Left kidney (tissue), 2 donors: ENCODE measurements around the gene KCNMA1. TPM values are rescaled to one million over a fixed set of nuclear protein-coding genes. Genes with fewer than 3 reads are reported as not detected.

Experiments
- DNase-seq: peaks from one replicate; pipeline ENCODE4 v3.0.0-alpha.2; 2013
- polyA plus RNA-seq: library from polyadenylated mRNA; unstranded; fragments of 120-200 nt; gene quantifications from one replicate; pipeline ENCODE4 v1.2.1, GENCODE V29; 2013; ENCODE audit not compliant: insufficient read length

KCNMA1 gene
- polyA plus RNA-seq, 1 donor, result 3.6 TPM

DNA sequence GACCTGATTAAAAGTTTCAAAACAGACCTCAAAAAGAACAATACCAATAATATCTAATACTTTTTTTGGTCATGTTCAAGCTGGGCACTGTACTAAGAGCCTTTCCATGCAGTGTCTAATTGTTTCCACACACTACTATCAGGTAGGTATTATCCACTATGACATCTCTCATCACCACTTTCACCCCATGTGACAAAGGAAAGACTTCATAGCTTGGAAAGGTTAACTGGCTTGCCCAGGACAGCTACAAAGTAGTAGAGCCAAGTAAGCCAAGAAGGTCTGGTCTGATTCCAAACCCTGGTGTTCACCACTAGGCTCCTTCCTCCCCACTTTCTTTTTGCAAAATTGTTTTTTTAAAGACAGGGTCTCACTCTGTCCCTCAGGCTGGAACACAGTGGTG is 400.5 kb downstream of the KCNMA1 start:
- DNase-seq, result no peak

DNA sequence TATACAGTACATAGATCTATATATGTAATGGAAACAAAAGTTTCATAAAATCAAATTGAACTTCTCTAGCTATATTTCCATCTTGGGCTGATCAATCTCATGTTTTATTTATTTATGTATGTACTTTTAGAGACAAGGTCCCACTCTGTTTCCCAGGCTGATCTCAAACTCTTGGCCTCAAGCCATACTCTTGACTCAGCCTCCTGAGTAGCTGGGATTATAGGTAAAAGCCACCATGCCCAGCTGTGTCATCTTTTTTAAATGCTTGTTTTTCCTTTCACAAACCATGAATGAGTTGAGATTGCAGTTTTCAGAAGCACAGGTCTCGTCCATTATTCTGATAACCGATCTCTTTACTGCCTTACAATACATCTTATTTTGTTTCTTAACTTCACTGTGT is 400.9 kb downstream of the KCNMA1 start:
- DNase-seq, result no peak

DNA sequence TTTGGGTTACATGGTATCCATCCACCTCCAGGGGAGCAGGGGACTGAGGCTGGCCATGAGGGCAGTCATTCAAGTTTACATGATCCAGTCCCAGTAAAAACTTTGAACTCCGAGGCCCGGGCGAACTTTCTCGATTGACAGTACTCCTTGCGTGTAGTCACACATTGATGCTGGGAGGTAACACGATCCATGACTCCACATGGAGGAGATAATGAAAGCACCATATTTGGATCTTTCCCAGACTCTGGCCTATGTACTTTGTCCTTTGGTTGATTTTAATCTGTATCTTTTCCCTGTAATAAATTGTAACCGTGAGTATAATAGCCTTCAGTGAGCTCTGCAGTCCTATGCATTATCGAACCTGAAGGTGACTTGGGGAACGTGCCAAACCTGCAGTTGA is 401.6 kb downstream of the KCNMA1 start:
- DNase-seq, result no peak

DNA sequence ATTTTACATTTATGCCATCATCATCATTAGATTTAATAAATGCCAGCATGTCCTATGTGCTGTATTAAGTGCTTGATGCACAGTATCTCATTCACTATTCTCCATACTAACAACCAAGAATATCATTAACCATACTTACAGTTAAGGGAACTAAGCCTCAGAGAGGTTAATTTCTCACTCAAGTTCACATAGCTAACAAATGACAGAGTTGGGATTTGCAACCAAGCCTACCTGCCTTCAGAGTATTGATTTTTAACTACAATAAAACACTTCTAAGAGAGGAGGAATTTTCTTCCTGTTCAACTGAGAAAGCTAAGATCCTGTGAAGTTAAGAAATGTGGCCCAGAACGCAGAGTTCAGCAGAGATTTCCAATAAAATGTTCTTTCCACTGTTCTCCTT is 403.0 kb downstream of the KCNMA1 start:
- no peak for DNase-seq

DNA sequence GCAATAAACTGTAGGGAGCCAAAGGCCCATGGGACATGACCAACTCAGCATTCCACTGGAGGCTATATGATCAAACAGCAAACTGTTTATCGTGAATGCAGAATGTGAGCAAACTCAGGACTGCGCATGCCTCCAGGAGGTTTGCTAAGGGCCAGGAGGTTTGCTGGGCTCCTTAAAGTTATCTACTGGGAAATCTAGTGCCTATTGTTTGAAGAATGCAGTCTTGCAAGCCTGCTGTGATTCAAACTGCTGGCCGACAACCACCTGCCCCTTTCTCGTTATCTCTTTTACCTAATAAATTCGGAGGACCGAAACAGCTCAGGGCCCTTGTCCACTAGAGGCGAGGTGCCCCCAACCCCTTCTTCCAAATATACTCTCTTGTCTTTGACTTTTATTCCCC is 404.1 kb downstream of the KCNMA1 start:
- no peak for DNase-seq

DNA sequence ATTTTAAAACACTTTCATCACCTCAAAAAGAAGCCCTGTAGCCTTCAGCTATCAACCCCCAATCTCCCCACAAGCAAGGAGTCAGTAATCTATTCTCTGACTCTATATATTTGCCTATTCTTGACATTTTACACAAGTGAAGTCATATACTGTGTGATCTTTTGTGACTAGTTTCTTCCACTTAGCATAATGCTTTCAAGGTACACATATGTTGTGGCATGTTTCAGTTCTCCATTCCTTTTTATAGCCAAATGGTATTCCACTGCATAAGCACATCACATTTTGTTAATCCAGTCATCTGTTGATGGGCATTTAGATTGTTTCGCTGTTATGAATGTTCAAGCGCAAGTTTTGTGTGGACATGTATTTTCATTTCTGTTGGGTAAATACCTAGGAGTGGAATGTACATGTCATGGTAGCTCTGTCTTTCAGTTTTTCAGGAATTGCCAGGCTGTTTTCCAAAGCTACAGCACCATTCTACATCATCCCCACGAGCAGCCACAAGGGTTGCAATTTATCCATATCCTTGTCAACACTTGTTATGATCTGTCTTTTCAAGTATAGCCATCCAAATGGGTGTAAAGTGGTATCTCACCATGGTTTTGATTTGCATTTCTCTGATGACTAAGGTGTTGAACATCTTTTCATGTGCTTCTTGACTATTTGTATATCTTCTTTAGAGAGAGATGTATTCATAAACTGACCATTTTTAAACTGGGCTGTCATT is 405.6 kb downstream of the KCNMA1 start:
- DNase-seq, result no peak

DNA sequence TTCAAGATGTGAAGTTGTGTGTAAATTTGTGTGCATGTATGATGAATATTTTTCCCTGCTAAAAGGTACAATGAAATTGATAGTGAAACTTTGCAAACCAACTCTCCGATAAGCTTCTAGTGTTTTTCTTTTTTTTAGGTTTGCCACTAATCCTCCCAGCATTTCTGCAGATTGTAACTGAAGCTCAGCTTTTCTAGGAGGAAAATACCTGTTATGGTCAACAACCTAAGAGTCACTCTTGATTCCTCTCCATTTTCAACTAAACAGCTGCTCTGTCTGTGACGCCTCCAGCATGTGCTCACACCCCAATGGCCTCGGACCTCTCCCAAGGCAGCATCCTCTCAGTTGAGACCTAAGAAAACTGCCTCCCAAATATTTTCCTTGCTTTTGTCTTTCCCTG is 406.2 kb downstream of the KCNMA1 start:
- DNase-seq, result no peak

DNA sequence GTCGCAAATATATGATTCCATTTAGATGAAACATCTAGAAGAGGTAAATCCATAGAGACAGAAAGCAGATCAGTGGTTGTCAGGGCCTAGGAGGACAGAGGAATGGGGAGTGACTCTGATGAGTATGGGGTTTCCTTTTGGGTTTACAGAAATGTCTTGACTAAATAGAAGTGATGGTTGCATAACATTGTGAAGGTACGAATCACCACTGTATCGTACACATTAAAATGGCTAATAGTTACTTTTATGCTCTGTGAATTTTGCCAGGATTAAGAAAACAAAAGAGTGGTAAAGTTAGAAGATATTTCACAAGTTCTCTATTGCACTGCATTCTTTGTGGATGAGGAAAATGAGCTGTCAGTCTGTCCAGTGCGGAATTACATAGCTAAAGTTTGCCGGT is 407.4 kb downstream of the KCNMA1 start:
- DNase-seq, result no peak

DNA sequence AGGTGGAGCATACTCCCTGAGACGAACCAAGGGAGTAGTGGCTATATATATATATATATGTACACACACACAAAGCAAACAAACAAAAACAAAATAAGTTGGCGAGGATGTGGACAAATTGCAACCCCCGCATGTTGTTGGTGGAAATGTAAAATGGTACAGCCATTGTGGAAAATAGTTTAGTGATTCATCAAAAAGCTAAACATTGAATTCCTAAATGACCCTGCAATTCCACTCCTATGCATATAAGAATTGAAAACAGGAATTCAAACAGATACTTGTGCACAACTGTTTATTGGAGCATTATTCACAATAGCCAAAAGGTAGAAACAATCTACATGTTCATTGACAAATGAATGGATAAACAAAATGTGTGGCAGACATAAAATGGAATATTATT is 407.9 kb downstream of the KCNMA1 start:
- no peak for DNase-seq

DNA sequence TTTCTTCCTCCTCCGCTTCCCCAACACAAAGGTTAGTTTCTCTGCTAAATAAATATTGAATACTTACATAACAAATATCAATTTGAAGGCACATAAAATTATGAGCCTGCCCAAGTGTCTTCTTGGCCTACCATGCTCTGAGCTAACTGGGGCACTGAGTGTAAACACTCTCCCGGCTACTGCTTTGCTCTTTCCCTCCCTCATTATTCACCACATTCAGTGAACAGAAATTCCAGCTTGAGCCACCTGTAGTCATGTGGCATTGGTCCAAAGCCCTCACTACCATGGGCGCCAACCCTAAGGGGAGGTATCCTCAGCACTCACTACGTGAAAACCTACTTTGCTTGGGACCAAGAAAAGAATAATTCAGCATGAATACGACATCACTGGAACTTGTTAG is 409.0 kb downstream of the KCNMA1 start:
- DNase-seq, result no peak

DNA sequence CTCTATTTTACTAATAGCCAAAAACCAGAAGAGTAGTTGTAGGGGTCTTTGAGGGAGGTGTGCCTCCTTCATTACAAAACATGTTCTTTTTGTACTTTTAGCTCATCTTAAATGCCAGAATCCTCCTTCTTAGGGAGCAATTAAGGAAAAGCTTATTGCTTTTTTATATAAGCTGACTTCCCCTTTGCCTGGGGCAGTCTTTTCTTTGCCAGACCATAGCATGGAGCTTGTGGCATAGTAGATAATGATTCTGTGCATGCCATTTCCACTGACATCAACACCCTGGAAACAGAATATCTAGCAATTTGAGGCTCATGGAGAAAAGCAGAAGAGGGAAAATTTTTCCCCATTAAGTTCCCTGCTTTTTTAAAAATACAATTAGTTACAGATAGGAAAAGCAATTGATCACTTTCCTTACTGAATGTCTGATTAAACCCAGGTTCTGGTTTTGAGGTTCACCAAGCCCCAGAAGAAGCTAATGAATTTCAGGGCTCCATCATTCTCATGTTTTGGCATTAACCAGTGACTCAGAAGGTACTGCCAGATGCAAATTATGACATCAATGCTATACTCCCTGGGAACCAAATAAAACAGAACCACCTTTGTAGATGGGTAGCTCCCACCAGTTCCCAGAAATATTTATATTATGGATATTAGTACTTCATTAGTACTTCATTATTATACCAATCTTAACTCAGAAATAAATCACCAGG is 410.6 kb downstream of the KCNMA1 start:
- DNase-seq, result no peak

DNA sequence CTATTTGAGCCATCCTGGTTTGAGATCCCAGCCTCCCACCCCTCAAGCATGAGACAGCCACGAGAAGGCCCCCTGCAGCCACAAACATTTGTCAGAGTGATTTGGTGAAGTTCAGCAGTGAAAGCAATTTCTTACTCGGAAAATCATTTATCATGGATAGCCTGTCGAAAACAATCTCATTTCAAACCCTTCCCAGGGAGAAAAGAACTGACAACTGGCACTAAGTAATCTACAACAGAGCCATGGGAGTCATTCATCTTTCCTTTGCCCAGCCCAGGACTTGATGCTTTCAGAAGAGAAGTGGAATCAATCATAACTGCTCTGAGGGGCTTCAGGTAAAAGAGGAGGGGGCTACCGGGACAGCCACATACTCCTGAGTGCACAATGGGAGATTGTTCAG is 411.2 kb downstream of the KCNMA1 start:
- no peak for DNase-seq

DNA sequence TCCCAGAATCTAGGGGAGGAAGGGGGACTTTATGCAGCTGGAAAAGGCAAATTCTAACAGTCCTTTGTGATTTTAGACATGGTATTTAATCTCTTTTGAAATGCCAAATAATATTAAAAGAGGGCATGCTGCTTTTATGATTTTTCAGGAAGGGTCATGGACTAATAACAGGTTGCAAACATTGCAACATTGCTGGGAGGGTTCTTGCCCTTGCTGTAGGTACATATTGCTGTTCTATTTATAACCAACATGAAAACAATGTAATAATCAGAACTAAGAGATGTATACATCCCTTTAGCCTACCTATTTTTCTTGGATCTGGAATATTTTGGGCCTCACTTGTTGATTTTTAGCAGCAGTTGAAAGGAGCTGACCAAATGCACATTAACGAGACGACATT is 411.6 kb downstream of the KCNMA1 start:
- no peak for DNase-seq

DNA sequence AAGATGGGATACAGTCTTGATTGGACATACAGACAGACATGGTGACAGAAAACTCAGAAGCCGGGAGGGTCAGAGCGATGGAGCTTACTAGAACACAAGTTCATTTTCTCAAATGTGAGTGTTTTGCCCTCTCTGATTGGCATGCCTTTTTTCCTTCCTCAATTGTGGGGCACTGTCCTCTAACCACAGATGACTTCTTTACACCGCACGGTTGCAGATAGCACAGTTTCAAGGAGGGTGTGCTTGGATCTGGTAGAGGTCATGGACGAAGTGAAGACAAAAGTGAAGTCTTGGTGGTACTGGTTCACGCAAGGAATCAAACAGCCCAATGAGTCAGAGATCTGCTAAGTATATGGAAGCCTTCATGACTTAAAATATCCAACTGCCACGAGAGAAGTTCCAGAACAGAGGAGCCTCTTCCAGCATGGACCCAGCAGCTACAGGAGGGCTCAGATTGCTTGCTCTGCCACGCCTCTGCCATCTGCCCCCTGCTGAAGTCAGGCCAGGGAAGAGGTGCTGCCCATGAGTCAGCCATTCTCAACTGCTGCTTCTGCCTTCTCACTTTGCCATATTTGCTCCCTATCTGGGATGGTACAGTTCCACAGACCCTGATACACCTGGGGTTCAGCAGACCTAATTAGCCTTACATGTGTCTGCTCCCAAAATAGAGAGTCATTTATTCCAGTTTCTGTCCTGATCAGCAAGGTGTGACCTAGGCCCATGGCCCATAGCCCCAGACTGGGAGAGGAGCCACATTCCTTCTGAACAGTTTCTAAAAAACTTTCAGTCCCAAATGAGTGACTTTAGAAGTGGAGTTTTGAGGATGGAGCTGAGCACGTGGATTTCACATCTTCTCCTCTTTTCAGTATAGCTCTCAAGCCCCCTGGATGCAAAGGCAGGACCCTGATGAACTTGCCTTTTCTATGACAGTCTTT is 413.8 kb downstream of the KCNMA1 start:
- DNase-seq, result no peak

DNA sequence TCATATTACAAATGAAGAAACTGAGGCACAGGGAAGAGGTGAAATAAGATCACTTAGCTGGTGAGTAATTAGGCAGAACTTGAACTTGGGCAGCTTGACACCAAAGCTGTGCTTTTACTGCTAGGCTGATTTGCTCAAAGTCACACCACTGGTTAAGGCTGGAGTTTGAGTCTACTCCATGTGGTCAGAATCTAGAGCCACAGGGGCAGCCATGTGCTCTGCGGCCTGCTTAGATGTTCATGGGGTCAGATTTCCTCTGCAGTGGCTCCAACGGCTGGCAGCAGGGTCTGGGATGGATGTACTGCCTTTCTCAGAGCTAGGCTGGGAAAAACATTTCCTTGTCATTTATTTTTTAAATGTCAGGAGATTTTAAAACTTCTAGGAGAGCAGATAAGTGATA is 417.5 kb downstream of the KCNMA1 start:
- DNase-seq, result no peak

DNA sequence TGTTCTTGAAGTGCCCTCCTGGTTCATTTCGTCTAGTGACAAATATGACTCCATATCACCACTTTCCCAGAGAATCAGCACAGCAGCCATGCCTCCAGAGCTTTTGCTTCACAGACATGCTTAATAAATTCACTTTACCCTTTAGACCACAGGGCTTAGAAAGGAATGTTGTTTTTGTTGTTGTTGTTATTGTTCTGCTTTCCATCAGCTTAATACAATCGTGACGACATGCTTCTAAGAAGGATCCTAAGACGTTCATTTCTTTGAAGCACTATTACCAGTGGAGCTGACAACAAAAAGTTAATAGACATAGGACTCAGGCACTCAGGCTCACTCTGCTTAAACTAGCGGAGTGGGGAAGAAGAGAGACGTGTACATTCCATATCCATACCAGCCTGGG is 418.6 kb downstream of the KCNMA1 start:
- DNase-seq, result no peak

DNA sequence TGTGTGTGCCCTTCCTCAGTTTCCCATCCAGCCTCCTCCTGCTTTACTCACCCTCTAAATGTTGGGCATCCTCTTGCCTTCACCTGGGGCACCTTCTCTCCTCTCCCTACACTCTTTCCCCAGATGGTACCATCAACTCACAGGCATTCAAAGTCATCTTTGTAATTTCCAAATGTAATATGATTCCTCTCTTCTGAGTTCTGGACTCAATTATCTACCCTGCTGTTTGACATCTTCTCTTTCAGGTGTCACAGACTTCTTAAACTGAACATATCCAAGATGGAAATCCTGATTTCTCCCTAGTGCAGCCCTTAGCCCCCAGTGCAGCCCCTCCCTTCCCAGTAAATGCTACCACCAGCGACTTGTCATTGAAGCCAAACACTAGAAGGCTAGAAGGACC is 422.8 kb downstream of the KCNMA1 start:
- no peak for DNase-seq

DNA sequence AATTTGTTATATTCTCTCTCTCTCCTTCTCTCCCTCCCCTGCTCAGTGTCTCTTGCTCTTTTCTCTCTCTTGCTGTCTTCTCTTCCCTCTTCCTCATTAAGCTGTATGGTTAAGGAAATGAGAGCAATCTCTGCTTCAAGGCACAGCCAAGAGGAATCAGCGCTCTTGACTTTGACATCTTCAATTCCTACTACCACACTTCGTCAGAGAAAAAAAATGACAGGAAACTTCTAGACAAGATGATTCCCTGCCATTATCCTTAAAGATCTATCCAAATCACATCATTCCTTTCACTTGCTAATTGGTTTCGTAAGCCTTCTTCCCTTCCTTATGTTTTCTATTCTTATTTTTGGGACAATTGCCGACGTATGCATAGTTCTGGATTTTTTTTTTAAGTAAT is 425.0 kb downstream of the KCNMA1 start:
- DNase-seq, result no peak

DNA sequence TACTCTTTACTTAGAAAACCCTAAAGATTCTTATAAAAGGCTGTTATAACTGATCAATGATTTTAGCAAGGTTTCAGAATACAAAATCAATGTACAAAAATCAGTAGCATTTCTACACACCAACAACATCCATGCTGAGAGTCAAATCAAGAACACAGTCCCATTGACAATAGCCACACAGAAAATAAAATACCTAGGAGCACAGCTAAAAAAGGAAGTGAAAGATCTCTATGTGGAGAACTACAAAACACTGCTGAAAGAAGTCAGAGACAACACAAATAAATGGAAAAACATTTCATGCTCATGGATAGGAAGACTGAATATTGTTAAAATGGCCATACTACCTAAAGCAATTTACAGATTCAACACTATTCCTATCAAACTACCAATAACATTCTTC is 427.0 kb downstream of the KCNMA1 start:
- DNase-seq, result no peak

DNA sequence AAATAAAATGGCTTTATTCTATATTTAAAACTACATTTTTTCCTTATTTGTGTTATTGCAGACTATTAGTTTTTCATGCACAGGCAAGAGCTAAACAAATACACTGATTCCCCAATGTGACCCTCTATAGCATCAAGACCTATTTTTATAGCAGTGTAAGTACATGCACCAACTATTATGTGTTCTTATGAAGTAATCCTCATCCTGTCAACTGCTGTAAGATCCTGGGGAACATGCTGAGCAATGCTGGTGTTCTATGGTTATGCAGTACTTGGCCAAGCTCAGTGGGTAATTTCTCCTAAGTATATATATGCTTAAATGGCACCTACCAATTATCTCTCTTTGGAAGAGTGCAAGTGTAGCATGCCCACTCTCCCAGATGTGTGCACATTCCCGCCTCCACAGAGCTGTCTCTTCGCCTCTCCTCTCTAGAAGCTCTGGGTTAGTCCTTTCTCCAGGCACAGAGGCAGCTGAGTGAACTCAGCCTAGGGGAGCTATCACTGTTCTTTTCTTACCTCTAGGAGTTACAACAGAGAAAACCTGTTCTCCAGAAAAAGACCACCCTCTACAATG is 428.8 kb downstream of the KCNMA1 start:
- DNase-seq, result no peak

DNA sequence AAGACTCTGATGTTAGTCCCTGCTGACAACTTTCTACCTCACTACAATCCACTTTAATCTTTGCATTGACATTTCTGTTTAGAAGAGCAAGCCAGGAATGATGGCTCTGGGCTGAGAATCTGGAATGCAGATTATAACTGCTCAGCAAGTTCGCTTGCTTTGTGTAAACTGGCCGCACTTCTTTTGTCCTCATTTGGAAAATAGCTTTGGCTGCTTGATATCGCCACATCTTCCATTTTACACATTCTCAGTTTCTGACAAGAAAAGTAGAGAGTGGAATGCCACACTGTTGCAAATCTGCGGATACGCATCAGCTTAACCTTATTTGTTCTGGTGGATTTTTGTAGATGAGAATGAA is 429.8 kb downstream of the KCNMA1 start:
- no peak for DNase-seq

DNA sequence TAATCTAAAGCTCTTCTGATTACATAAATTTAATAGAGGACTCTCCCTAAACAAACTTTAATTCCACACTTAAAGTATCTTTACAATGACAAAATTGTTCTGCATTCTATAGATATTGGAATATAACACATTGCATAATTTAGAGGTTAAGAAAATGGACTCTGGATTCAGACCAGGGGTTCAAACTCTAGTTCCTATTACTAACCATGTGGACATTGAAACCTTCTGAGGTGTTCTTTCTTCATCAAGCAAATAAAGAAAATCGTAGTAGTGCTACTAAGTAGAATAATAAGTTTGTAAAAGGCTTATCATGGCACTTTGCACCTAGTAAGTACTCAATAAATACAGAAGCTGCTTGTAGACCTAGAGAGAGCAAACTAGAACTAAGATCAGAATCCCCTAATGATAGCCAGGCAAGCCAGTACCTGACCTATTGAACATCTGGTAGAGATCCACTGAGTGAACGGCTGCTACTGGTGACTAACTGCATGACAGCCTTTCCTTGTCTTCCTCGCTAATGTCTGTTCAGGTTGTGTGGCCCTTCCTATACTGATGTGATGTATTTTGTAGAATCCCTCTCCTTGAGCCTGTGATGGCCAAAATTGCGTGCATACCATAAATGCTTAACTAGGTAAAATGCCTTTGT is 430.3 kb downstream of the KCNMA1 start:
- DNase-seq, result no peak
